ENCODE results near the gene RBM42. TPM values are rescaled to one million over a fixed set of nuclear protein-coding genes. Genes with fewer than 3 reads are reported as not detected.
A peak's percentile ranks its signal among the peaks of the same experiment; 100 is the strongest.

The RBM42 gene
- total RNA-seq, 4 donors from 2014 or later, result 35.0 to 41.7 (median 39.6) TPM

DNA sequence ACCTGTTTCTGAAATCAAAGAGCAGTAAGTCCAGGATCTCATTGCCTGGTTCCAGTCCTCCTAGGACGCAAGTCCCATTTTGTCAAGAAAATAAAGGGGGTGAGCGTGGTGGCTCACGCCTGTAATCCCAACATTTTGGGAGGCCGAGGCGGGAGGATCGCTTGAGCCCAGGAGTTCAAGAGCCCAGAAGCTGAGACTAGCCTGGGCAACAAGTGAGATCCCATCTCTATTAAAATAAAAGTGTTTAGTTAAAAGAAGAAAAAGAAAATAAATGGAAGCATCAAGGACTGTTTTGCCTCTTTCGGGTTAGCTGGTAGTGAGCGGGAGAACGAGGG, 16.6 kb upstream of the RBM42 start:
- no peak for ATAC-seq (ENCODE audit: low FRiP score)
- TF ChIP-seq, protein P1, sequence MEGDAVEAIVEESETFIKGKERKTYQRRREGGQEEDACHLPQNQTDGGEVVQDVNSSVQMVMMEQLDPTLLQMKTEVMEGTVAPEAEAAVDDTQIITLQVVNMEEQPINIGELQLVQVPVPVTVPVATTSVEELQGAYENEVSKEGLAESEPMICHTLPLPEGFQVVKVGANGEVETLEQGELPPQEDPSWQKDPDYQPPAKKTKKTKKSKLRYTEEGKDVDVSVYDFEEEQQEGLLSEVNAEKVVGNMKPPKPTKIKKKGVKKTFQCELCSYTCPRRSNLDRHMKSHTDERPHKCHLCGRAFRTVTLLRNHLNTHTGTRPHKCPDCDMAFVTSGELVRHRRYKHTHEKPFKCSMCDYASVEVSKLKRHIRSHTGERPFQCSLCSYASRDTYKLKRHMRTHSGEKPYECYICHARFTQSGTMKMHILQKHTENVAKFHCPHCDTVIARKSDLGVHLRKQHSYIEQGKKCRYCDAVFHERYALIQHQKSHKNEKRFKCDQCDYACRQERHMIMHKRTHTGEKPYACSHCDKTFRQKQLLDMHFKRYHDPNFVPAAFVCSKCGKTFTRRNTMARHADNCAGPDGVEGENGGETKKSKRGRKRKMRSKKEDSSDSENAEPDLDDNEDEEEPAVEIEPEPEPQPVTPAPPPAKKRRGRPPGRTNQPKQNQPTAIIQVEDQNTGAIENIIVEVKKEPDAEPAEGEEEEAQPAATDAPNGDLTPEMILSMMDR (IDR thresholded peaks at IDR 0.05), result no peak
- no peak for DNase-seq (ENCODE audit: low spot score)

DNA sequence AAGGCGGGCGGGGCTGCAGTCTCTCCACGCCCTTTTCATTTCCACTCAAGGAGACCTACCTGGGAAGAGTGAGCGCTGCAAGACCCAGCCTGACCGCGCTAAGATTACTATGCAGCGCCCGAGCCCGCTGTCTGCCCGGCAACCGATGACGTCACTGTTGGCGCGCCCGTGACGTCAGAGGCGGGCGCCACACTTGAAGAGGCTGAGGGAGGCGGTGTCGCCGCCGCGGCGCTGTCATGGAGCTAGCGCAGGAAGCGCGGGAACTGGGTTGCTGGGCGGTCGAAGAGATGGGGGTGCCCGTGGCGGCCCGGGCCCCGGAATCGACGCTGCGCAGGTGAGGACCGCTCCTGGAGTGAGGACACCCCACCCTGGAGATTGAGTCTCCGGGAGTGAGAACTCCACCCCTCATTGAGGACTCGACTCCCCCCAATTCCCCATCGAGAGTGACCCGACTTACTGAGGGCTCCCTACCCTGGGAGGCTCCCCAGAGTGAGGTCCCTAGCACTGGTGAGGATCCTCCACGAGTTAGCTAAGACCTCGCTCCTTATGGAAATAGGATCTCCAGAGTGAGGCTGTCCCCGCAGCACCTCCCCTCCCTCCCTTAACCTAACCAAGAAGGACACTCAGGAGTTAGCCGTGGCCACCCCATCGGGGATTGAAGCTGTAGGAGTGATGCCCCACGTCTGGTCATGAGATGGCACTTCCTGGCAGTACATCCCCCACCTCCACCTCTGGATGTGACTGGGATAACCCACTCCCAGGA, 16.1 kb upstream of the RBM42 start, which contains the start of gene HAUS5:
HAUS5 (plus strand) TSS at position 177 of the 763 bp plus-strand sequence; CDS start at position 237, 60 bp downstream.
- TF ChIP-seq, protein P1 (IDR thresholded peaks at IDR 0.05), result no peak

DNA sequence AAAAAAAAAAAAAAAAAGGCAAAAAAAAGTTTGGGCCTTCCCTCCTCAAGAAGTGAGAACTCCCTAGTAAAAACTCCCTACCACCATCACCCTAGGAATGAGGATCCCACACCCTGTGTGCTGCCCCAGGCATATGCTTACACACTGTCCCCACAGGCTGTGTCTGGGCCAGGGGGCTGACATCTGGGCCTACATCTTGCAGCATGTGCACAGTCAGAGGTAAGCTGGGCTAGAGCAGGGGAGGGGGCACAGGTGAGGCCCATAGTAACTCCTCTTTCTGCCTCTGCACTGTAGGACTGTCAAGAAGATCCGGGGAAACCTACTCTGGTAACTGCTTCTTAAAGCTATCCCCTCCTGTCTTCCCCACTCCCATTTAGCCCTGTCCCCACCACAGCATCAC, 15.3 kb upstream of the RBM42 start:
- TF ChIP-seq, protein P1 (IDR thresholded peaks at IDR 0.05), result no peak
- ATAC-seq (ENCODE audit: low FRiP score), result no peak
- no peak for DNase-seq (ENCODE audit: low spot score)

More for the DNA sequence above, 16.1 kb upstream of the RBM42 start, which contains the start of gene HAUS5:
- peak; percentile 95 for DNase-seq (ENCODE audit: low spot score)
- peak; percentile 96 for ATAC-seq (ENCODE audit: low FRiP score)

DNA sequence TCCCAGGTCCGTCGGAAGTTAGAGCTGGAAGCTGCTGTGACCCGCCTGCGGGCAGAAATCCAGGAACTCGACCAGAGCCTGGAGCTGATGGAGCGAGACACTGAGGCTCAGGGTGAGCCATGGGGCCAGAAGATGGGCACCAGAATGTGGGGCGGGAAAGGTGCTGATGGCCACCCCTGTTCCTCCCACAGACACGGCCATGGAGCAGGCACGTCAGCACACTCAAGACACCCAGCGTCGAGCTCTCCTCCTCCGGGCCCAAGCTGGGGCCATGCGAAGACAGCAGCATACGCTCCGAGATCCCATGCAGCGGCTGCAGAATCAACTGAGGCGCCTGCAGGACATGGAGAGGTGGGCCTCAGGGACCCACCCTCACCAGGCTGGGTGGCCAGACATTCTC, 13.8 kb upstream of the RBM42 start:
- no peak for DNase-seq (ENCODE audit: low spot score)
- TF ChIP-seq, protein P1 (IDR thresholded peaks at IDR 0.05), result no peak
- no peak for ATAC-seq (ENCODE audit: low FRiP score)

DNA sequence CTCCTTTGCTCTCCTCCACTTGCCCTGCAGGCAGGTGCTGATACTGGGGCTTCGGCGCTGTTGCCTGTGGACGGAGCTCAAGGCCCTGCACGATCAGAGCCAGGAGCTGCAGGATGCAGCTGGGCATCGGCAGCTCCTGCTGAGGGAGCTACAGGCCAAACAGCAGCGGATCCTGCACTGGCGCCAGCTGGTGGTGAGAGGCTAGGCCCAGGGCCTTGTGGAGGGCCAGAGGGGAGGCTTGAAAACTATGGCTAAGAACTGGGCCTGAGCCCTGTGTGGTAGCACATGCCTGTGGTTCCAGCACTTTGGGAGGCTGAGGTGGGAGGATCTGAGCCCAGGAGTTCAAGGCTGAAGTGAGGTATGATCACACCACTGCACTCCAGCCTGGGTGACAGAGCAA, 10.0 kb upstream of the RBM42 start:
- no peak for ATAC-seq (ENCODE audit: low FRiP score)
- TF ChIP-seq, protein P1 (IDR thresholded peaks at IDR 0.05), result no peak
- no peak for DNase-seq (ENCODE audit: low spot score)

DNA sequence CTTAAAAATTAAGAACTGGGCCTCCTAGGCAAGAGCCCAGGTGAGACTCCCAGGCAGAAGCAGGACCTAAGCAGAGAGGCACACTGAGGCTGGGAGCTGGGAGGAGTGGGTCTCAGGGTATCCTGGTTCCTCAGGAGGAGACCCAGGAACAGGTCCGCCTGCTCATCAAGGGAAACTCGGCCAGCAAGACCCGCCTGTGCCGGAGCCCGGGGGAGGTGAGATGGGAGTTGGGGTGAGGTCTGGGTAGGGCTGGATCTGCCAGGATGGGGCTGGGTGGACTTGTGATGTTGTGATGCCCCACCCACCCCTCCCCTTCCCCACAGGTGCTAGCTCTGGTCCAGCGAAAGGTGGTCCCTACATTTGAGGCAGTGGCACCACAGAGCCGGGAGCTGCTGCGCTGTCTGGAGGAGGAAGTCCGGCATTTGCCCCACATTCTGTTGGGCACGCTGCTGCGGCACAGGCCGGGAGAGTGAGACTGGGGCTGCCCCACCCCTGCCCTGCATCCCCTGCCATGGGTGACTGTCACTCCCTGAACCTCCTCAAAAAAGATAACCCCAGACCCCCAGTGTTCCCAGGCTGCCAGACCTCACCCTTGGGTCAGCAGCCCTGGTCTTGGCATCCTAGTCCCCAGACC, 9.4 kb upstream of the RBM42 start:
- DNase-seq (ENCODE audit: low spot score), result no peak
- TF ChIP-seq, protein P1 (IDR thresholded peaks at IDR 0.05), result no peak
- ATAC-seq (ENCODE audit: low FRiP score), result no peak

DNA sequence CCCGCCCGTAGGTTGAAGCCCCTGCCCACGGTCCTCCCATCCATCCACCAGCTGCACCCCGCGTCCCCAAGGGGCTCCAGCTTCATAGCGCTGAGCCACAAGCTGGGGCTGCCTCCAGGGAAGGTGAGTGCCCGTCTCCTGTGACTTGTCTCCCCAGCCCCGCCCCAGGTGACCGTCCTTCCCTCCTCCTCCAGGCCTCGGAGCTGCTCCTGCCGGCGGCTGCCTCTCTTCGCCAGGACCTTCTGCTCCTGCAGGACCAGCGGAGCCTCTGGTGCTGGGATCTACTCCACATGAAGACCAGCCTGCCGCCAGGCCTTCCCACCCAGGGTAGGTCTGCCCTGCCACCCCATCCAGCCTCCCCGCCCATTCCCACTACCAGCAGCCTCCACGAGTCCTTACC, 8.8 kb upstream of the RBM42 start:
- ATAC-seq (ENCODE audit: low FRiP score) (no peak), DNase-seq (ENCODE audit: low spot score) (no peak)
- TF ChIP-seq, protein P1 (IDR thresholded peaks at IDR 0.05), result no peak
